Daoy (cell line): ENCODE measurements around the gene ZNG1A. TPM values are rescaled to one million over a fixed set of nuclear protein-coding genes. Genes with fewer than 3 reads are reported as not detected.
"Not testable (repeated sequence)": the region's sequence is repeated elsewhere in the genome, so short reads cannot be mapped to it uniquely, and the experiment has no call there.

Experiments used
- DNase-seq: peaks from one replicate; pipeline ENCODE4 v3.0.0-alpha.2; 2015; ENCODE audit warnings: low read depth
- total RNA-seq: library from RNA; depleted of rRNA; stranded (reverse); fragments of >200 nt; shearing (Covaris generic); gene quantifications from 2 replicates; pipeline ENCODE4 v1.2.3, GENCODE V29; 2014; rRNA removed

The ZNG1A gene
- total RNA-seq, 1 experiment from 2014 or later: 106 TPM

- not testable (repeated sequence) for DNase-seq
These were observed 80.1 kb downstream of the ZNG1A start for GRCh38 chr9:98775-99174.

DNA sequence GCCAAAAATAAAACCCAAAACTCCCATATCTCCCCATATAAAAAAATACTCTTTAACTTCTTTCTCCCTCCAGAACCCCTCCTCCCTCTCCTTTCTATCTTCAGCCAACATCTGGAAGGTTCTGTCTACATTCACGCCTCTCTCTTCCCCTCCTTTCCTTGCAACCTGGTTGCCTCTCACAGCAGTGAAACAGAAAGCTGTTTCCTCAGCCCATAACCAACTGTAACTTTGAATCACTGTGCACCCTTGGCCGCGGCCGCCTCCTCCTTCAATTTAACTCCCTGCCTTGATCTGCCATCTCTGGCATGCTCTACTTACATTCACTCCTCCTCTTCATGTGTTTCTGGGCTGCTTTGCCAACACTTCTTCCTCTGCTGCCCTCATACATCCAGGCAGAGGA is 83.9 kb downstream of the ZNG1A start:
- not testable (repeated sequence) for DNase-seq

DNA sequence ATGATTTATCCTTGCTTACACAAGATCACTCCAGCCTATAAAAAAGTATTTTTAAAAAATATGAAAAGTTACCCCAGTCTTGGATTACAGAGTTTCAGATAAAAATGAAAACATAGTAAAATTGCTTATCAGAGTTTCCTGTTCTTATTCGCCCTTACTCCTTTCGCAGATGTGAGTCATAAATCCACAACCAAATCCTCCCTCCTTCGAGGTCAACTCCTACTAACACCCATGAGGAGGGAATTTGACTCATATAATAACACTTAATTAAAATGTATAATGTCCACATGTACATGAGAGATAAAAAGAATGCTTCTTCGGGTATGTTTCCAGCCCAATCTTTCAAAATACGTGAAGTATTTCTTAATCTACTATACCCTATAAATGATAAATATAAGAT is 84.5 kb downstream of the ZNG1A start:
- not testable (repeated sequence) for DNase-seq

DNA sequence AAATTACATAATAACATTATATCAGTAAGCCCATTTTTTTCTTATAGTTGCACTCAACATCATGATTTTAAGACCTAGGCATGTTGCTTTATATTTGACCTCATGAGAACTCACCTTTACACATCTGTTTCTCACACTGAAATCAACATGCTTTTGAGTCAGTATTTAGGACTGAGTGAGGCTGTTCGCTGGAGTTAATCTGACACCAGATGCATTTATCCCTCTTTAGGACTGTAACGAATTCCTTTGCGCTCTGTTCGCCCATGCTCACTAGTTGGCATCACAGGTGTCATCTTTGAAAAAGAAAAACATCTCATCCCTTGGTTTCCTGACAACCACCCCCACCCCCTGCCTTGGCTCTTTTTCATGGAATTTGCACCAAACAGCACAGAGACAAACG is 84.9 kb downstream of the ZNG1A start:
- DNase-seq: not testable (repeated sequence)

DNA sequence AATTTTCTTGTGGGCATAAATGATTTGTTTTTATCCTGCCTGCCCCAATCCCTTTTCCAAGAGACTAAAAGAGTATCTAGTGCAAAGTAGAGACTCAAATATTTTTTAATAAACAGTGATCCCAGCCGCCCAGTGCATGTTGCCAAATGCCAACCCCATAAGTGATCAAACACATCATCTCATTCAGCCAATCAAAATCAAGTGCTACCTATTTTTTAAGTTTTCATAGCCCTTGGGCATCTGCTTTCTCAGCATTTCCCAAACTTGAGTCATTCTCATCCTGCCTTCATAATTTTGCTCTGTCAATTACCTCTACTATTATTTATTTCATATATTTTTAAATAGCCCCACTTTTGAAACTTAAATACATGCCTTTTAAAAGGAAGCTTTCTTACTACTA is 88.0 kb downstream of the ZNG1A start:
- not testable (repeated sequence) for DNase-seq

- DNase-seq: not testable (repeated sequence)
These were observed 90.3 kb downstream of the ZNG1A start for GRCh38 chr9:88396-89037.

DNA sequence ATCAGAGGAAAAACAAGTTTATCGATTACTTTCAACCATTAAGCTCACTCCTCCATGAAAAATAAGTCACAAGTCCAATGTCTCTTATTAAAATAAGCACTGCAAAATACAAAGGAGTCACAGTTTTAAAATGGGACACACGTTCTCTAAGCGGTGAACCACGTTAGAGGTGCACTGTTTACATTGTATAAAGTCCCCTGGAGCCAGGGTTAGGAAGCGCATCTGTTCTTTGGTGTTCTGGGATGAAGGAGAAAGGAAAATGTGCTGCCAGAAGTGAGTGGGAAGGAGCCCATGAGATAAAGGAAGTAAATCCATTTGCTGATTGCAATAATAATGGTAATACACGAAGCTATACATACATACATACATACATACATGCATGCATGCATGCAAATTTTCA is 91.0 kb downstream of the ZNG1A start:
- not testable (repeated sequence) for DNase-seq

- DNase-seq: not testable (repeated sequence)
These were observed 91.8 kb downstream of the ZNG1A start for GRCh38 chr9:87105-87504.

GRCh38 chr9:86697-87096 is 92.2 kb downstream of the ZNG1A start:
- not testable (repeated sequence) for DNase-seq

DNA sequence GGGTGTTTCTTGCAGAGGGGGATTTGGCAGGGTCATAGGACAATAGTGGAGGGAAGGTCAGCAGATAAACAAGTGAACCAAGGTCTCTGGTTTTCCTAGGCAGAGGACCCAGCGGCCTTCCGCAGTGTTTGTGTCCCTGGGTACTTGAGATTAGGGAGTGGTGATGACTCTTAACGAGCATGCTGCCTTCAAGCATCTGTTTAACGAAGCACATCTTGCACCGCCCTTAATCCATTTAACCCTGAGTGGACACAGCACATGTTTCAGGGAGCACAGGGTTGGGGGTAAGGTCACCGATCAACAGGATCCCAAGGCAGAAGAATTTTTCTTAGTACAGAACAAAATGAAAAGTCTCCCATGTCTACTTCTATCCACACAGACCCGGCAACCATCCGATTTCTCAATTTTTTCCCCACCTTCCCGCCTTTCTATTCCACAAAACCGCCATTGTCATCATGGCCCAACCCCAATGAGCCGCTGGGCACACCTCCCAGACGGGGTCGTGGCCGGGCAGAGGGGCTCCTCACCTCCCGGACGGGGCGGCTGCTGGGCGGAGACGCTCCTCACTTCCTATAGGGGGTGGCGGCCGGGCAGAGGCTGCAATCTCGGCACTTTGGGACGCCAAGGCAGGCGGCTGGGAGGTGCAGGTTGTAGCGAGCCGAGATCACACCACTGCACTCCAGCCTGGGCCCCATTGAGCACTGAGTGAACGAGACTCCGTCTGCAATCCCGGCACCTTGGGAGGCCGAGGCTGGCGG is 95.7 kb downstream of the ZNG1A start:
- not testable (repeated sequence) for DNase-seq

- not testable (repeated sequence) for DNase-seq
These were observed 100.5 kb downstream of the ZNG1A start for GRCh38 chr9:78333-78732.

DNA sequence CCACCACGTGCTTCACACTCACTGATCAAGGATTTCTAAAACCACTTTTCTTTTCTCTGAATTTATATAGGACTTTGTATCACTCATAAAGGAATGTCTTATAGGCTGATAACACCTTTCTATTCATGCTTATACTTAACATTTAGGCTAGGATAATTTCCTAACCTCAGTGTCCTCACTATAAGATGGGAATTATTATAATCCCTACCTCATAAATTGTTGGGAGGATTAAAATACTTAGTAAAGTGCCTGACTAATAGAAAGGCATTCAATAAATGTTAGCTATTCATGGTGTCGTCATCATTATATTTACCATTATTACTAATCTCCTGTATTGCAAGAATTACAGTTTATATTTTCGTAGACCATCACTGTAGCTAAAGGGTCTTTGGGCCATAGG is 102.5 kb downstream of the ZNG1A start:
- not testable (repeated sequence) for DNase-seq

GRCh38 chr9:73900-74525 is 104.8 kb downstream of the ZNG1A start:
- not testable (repeated sequence) for DNase-seq

GRCh38 chr9:73076-73899 is 105.6 kb downstream of the ZNG1A start:
- DNase-seq: peak; percentile 23

Other genes starting within 250 kb of the ZNG1A start
- 3.8 and 8.8 TPM in 2 replicates for gene WASHC1, start 149.6 kb downstream of the ZNG1A start, total RNA-seq
- 0.91 TPM in 1 of 2 replicates, not detected in the other for gene FOXD4, start 60.6 kb downstream of the ZNG1A start, total RNA-seq
- gene DOCK8, start 35.8 kb upstream of the ZNG1A start, total RNA-seq: 1.0 and 1.3 TPM in 2 replicates